K562 (cell line): Measurements from ENCODE around the gene ACAP2. TPM values are rescaled to one million over a fixed set of nuclear protein-coding genes. Genes with fewer than 3 reads are reported as not detected.

Experiments used
- ATF1 ChIP-seq, 2 experiments: fragments of 450-650 bp in 1 of 2; IDR thresholded peaks; 2 replicates each; pipeline ENCODE4 v1.6.1; 2016; ENCODE audit warnings: missing compliant biosample characterization in 1 of 2, missing genetic modification characterization in 1 of 2
- BCOR ChIP-seq: fragments of 450-650 bp; IDR thresholded peaks from 2 replicates; pipeline ENCODE4 v1.6.1; 2016
- CAMTA2 ChIP-seq: fragments of 250-450 bp; sonication (Bioruptor Pico); conservative IDR thresholded peaks from 2 replicates; pipeline ENCODE4 v1.5.1; 2022
- ELF4 ChIP-seq: fragments of 450-650 bp; formaldehyde crosslinking; IDR thresholded peaks from 2 replicates; pipeline ENCODE4 v1.4.0; 2022; ENCODE audit warnings: missing genetic modification characterization
- GTF2F1 ChIP-seq: IDR thresholded peaks from 2 replicates; pipeline ENCODE4 v1.6.1; 2011; ENCODE audit warnings: low read depth, low read length, improper control_type of control experiment
- HDAC2 ChIP-seq: fragments of 450-650 bp; IDR thresholded peaks from 2 replicates; pipeline ENCODE4 v1.6.1; 2016; ENCODE audit warnings: mild to moderate bottlenecking
- HNRNPH1 ChIP-seq: fragments of 200-400 bp; formaldehyde crosslinking; optimal IDR thresholded peaks from 2 replicates; pipeline ENCODE3; 2017; ENCODE audit warnings: low read depth, mild to moderate bottlenecking, low read length, moderate library complexity
- KAT8 ChIP-seq: fragments of 450-650 bp; IDR thresholded peaks from 2 replicates; pipeline ENCODE4 v1.6.1; 2016; ENCODE audit warnings: low read depth, mild to moderate bottlenecking
- ZNF124 ChIP-seq: sonication (generic); formaldehyde crosslinking; IDR thresholded peaks from 2 replicates; pipeline ENCODE4 v1.8.1; 2022; ENCODE audit warnings: missing genetic modification reagents
- ZNF217 ChIP-seq: sonication (generic); formaldehyde crosslinking; IDR thresholded peaks from 2 replicates; pipeline ENCODE4 v1.8.0; 2022; ENCODE audit warnings: mild to moderate bottlenecking, missing genetic modification reagents
- ZNF347 ChIP-seq: fragments of 450-650 bp; formaldehyde crosslinking; IDR thresholded peaks from 2 replicates; pipeline ENCODE4 v1.4.0; 2020; ENCODE audit warnings: low read depth, mild to moderate bottlenecking, moderate library complexity
- ZNF507 ChIP-seq: conservative IDR thresholded peaks from 2 replicates; pipeline ENCODE4 v1.6.1; 2017; ENCODE audit warnings: missing genetic modification characterization, missing compliant biosample characterization
- ZNF707 ChIP-seq: fragments of 250-450 bp; sonication (Bioruptor Pico); conservative IDR thresholded peaks from 2 replicates; pipeline ENCODE4 v1.8.0; 2022; ENCODE audit warnings: inconsistent platforms, mild to moderate bottlenecking, moderate library complexity
- polyA plus RNA-seq, 8 experiments: library from polyadenylated mRNA; depleted of rRNA in 4 of 8; stranded (reverse) in 5 of 8; unstranded in 3 of 8; fragments of >200 nt; fragmentation: Nextera tagmentation in 2 of 8; fragmentation: Illumina TruSeq in 1 of 8; extraction: Ambion mirVana in 2 of 8; extraction: Trizol in 1 of 8; gene quantifications; 2 replicates each; pipeline versions ENCODE4 v1.2.1 to v1.2.3, GENCODE V29; 2011 to 2014; ENCODE audit warnings: inconsistent platforms in 1 of 8, missing spikeins in 1 of 8
- total RNA-seq, 7 experiments: library from RNA; depleted of rRNA in 6 of 7; stranded (reverse); fragments of >200 nt in 6 of 7; fragmentation: Illumina TruSeq in 2 of 7; extraction: Trizol in 2 of 7; gene quantifications; 2 replicates each; pipeline versions ENCODE4 v1.2.1 to v1.2.3, GENCODE V29; 2011 to 2021; ENCODE audit warnings: low replicate concordance in 1 of 7
- TF ChIP-seq, protein P1 (sequence below): fragments of 200-600 bp; sonication (generic); IDR thresholded peaks from one replicate; pipeline ENCODE4 v1.6.1; 2012; ENCODE audit warnings: mild to moderate bottlenecking, low read depth, low read length, inconsistent platforms
- TF ChIP-seq, protein P2 (sequence below): fragments of 450-650 bp; formaldehyde crosslinking; IDR thresholded peaks from 2 replicates; pipeline ENCODE4 v1.4.0; 2020; ENCODE audit warnings: mild to moderate bottlenecking, moderate library complexity
- TF ChIP-seq, protein P3 (sequence below): fragments of 250-450 bp; sonication (Bioruptor Pico); IDR thresholded peaks from 2 replicates; pipeline ENCODE4 v1.4.0; 2020; ENCODE audit warnings: borderline replicate concordance

The ACAP2 gene
- total and polyA plus RNA-seq, 9 of the 15 experiments (the other 6 are each of a cell fraction or from before 2014, with no cell fraction given) = 10.6 to 52.7 (median 34.4) TPM

DNA sequence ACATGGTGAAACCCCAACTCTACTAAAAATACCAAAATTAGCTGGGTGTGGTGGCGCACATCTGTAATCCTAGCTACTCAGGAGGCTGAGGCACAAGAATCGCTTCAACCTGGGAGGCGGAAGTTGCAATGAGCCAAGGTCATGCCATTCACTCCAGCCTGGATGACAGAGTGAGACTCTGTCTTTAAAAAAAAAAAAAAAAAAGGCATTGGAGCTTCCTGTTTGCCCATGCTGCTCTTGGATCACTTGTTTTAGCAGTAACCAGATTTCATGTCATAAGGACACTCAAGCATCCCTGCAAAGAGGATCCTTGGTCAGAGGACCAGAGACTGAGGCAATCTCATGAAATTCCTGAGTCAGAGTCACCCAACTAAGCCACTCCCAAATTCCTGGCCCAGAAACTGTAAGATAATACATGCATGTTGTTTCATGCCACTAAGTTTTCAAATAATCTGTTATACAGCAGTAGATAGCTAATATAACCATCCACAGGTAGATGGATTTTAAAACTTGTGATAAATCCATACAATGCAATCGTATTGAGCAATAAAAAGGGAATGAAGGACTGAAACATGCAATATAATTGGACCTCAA is 89.8 kb downstream of the ACAP2 start (continued):
- TF ChIP-seq, protein P1, sequence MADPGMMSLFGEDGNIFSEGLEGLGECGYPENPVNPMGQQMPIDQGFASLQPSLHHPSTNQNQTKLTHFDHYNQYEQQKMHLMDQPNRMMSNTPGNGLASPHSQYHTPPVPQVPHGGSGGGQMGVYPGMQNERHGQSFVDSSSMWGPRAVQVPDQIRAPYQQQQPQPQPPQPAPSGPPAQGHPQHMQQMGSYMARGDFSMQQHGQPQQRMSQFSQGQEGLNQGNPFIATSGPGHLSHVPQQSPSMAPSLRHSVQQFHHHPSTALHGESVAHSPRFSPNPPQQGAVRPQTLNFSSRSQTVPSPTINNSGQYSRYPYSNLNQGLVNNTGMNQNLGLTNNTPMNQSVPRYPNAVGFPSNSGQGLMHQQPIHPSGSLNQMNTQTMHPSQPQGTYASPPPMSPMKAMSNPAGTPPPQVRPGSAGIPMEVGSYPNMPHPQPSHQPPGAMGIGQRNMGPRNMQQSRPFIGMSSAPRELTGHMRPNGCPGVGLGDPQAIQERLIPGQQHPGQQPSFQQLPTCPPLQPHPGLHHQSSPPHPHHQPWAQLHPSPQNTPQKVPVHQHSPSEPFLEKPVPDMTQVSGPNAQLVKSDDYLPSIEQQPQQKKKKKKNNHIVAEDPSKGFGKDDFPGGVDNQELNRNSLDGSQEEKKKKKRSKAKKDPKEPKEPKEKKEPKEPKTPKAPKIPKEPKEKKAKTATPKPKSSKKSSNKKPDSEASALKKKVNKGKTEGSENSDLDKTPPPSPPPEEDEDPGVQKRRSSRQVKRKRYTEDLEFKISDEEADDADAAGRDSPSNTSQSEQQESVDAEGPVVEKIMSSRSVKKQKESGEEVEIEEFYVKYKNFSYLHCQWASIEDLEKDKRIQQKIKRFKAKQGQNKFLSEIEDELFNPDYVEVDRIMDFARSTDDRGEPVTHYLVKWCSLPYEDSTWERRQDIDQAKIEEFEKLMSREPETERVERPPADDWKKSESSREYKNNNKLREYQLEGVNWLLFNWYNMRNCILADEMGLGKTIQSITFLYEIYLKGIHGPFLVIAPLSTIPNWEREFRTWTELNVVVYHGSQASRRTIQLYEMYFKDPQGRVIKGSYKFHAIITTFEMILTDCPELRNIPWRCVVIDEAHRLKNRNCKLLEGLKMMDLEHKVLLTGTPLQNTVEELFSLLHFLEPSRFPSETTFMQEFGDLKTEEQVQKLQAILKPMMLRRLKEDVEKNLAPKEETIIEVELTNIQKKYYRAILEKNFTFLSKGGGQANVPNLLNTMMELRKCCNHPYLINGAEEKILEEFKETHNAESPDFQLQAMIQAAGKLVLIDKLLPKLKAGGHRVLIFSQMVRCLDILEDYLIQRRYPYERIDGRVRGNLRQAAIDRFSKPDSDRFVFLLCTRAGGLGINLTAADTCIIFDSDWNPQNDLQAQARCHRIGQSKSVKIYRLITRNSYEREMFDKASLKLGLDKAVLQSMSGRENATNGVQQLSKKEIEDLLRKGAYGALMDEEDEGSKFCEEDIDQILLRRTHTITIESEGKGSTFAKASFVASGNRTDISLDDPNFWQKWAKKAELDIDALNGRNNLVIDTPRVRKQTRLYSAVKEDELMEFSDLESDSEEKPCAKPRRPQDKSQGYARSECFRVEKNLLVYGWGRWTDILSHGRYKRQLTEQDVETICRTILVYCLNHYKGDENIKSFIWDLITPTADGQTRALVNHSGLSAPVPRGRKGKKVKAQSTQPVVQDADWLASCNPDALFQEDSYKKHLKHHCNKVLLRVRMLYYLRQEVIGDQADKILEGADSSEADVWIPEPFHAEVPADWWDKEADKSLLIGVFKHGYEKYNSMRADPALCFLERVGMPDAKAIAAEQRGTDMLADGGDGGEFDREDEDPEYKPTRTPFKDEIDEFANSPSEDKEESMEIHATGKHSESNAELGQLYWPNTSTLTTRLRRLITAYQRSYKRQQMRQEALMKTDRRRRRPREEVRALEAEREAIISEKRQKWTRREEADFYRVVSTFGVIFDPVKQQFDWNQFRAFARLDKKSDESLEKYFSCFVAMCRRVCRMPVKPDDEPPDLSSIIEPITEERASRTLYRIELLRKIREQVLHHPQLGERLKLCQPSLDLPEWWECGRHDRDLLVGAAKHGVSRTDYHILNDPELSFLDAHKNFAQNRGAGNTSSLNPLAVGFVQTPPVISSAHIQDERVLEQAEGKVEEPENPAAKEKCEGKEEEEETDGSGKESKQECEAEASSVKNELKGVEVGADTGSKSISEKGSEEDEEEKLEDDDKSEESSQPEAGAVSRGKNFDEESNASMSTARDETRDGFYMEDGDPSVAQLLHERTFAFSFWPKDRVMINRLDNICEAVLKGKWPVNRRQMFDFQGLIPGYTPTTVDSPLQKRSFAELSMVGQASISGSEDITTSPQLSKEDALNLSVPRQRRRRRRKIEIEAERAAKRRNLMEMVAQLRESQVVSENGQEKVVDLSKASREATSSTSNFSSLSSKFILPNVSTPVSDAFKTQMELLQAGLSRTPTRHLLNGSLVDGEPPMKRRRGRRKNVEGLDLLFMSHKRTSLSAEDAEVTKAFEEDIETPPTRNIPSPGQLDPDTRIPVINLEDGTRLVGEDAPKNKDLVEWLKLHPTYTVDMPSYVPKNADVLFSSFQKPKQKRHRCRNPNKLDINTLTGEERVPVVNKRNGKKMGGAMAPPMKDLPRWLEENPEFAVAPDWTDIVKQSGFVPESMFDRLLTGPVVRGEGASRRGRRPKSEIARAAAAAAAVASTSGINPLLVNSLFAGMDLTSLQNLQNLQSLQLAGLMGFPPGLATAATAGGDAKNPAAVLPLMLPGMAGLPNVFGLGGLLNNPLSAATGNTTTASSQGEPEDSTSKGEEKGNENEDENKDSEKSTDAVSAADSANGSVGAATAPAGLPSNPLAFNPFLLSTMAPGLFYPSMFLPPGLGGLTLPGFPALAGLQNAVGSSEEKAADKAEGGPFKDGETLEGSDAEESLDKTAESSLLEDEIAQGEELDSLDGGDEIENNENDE = no peak
- TF ChIP-seq KAT8 = no peak
- peak; percentile 55; the same call in 1 of the 2 replicates for TF ChIP-seq HDAC2
- TF ChIP-seq ZNF347 (CRISPR knock-in tag) = no peak
- no peak for TF ChIP-seq GTF2F1
- TF ChIP-seq ZNF507 (tag) = no peak
- TF ChIP-seq, protein P2, sequence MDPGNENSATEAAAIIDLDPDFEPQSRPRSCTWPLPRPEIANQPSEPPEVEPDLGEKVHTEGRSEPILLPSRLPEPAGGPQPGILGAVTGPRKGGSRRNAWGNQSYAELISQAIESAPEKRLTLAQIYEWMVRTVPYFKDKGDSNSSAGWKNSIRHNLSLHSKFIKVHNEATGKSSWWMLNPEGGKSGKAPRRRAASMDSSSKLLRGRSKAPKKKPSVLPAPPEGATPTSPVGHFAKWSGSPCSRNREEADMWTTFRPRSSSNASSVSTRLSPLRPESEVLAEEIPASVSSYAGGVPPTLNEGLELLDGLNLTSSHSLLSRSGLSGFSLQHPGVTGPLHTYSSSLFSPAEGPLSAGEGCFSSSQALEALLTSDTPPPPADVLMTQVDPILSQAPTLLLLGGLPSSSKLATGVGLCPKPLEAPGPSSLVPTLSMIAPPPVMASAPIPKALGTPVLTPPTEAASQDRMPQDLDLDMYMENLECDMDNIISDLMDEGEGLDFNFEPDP = no peak
- no peak for TF ChIP-seq BCOR
- TF ChIP-seq HNRNPH1 = no peak
- no peak for TF ChIP-seq ELF4 (CRISPR knock-in tag)
- no peak for TF ChIP-seq ZNF217 (CRISPR knock-in tag)
- no peak for TF ChIP-seq CAMTA2 (CRISPR knock-in tag)
- no peak for TF ChIP-seq ATF1 (CRISPR knock-in tag; IDR thresholded peaks at IDR 0.05)
- TF ChIP-seq ATF1 (tag; IDR thresholded peaks at IDR 0.05) = peak; percentile 40; the same call in 1 of the 2 replicates
- TF ChIP-seq, protein P3, sequence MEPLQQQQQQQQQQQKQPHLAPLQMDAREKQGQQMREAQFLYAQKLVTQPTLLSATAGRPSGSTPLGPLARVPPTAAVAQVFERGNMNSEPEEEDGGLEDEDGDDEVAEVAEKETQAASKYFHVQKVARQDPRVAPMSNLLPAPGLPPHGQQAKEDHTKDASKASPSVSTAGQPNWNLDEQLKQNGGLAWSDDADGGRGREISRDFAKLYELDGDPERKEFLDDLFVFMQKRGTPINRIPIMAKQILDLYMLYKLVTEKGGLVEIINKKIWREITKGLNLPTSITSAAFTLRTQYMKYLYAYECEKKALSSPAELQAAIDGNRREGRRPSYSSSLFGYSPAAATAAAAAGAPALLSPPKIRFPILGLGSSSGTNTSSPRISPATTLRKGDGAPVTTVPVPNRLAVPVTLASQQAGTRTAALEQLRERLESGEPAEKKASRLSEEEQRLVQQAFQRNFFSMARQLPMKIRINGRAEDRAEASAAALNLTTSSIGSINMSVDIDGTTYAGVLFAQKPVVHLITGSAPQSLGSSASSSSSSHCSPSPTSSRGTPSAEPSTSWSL (CRISPR knock-in tag) = no peak
- no peak for TF ChIP-seq ZNF124 (CRISPR knock-in tag)
- no peak for TF ChIP-seq ZNF707 (CRISPR knock-in tag)
